Measurements from ENCODE around the gene AASS.

AASS gene

GRCh38 chr7:122103064-122103463 lies 41.0 kb downstream of the AASS start:
- no peak for DNase-seq

GRCh38 chr7:122100021-122100420 lies 44.0 kb downstream of the AASS start:
- no peak for DNase-seq

GRCh38 chr7:122095642-122096041 lies 48.4 kb downstream of the AASS start:
- DNase-seq, result no peak

- DNase-seq, result no peak
Observed at GRCh38 chr7:122094549-122094948, 49.5 kb downstream of the AASS start.

- no peak for DNase-seq
Observed at GRCh38 chr7:122092964-122093797, 50.9 kb downstream of the AASS start.

- no peak for DNase-seq
Observed at GRCh38 chr7:122082670-122083069, 61.4 kb downstream of the AASS start.

- no peak for DNase-seq
Observed at GRCh38 chr7:122082160-122082559, 61.9 kb downstream of the AASS start.

GRCh38 chr7:122073635-122074034 lies 70.4 kb downstream of the AASS start:
- no peak for DNase-seq

- DNase-seq, result no peak
Observed at GRCh38 chr7:122072924-122073599, 71.0 kb downstream of the AASS start.

- DNase-seq, result no peak
Observed at GRCh38 chr7:122072272-122072671, 71.8 kb downstream of the AASS start.

- no peak for DNase-seq
Observed at GRCh38 chr7:122070834-122071233, 73.2 kb downstream of the AASS start.

- no peak for DNase-seq
Observed at GRCh38 chr7:122070062-122070461, 74.0 kb downstream of the AASS start.

GRCh38 chr7:122068999-122069398 lies 75.0 kb downstream of the AASS start:
- DNase-seq, result no peak

GRCh38 chr7:122068046-122068445 lies 76.0 kb downstream of the AASS start:
- DNase-seq, result no peak

- DNase-seq, result no peak
Observed at GRCh38 chr7:122067077-122067476, 77.0 kb downstream of the AASS start.

GRCh38 chr7:122064971-122065370 lies 79.1 kb downstream of the AASS start:
- DNase-seq, result no peak

- DNase-seq, result no peak
Observed at GRCh38 chr7:122063146-122063545, 80.9 kb downstream of the AASS start.

- DNase-seq, result no peak
Observed at GRCh38 chr7:122059542-122059941, 84.5 kb downstream of the AASS start.

- no peak for DNase-seq
Observed at GRCh38 chr7:122056977-122057376, 87.1 kb downstream of the AASS start.

GRCh38 chr7:122055073-122055472 lies 89.0 kb downstream of the AASS start:
- DNase-seq, result no peak

GRCh38 chr7:122054393-122054792 lies 89.7 kb downstream of the AASS start:
- no peak for DNase-seq

GRCh38 chr7:122046402-122046801 lies 97.6 kb downstream of the AASS start:
- no peak for DNase-seq

GRCh38 chr7:122040147-122040546 lies 103.9 kb downstream of the AASS start:
- no peak for DNase-seq

GRCh38 chr7:122038904-122039303 lies 105.1 kb downstream of the AASS start:
- no peak for DNase-seq

Data from activated gamma-delta T cell (primary cell).